Stimulated activated CD8-positive, alpha-beta memory T cell treated with anti-CD3 and anti-CD28 coated beads, Interleukin-4, amount 100 ng/mL, for 4 hours (primary cell): ENCODE measurements around the gene ANKIB1.
"Not testable (repeated sequence)": the region's sequence is repeated elsewhere in the genome, so short reads cannot be mapped to it uniquely, and the experiment has no call there.

Experiments
- DNase-seq, 2 donors: peaks; one replicate each; pipeline ENCODE4 v3.0.0-alpha.2; 2020; ENCODE audit warnings: low read depth in 2 of 2, low spot score in 1 of 2

Gene ANKIB1

DNA sequence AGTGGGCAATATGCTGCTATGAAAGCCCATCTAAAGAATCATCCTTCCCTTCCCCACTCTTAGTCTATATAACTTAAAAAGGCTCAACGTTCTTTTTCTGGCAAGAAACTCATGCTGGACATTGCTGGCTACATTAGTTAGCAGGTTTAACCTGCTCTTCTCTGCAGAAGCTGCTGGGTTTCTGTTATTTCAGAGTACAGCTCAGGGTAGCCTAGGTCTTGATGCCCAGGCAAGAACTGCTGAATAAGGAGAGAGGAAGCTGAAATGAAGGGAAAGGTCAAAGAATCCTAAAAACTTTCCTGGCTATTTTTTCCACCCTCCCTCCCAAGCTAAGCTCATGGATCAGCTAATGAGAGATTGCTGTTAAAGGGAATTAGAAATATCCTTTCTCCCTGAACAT is 79.4 kb downstream of the ANKIB1 start:
- DNase-seq: no peak

DNA sequence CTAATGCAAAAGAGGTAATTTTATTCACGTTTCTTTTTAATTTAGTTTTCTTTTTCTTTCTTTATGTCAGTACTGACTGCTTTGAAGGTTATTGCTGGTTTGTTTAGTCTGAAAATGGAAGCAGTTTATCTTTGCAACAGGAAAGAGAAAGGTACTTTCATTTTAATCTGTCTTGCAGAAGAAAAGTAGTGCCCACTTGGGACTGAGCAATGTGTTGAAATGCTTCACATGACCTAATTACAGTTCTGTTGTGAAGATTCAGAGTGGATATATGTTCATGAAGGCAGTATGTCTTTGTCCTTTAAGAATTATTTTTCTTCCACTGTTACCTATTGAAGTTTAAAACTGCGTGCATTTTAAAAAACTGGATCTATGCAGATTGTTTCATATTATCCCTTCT is 80.1 kb downstream of the ANKIB1 start:
- no peak for DNase-seq

DNA sequence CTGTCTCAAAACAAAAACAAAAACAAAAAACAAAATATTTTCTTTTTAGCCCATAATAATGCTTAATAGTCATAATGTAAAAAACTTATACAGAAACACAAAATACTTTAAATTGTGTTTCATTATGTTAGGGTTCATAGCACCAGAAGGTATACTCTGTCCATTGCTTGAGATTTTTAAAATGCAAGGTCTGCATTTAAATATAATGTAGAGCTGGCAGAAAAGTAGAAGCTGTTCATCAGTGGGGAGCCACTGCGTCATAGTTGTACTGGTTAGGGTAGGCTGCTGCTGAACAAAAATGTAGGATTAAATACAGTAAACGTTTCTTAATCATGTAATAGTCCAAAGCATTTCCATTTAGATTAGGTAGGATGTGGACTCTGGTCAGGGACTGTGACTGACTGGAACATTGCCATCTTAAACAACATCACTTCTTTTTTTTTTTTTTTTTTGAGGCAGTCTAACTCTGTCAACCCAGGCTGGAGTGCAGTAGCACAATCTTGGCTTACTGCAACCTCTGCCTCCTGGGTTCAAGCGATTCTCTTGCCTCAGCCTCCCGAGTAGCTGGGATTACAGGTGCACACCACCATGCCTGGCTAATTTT is 85.2 kb downstream of the ANKIB1 start:
- DNase-seq: no peak

DNA sequence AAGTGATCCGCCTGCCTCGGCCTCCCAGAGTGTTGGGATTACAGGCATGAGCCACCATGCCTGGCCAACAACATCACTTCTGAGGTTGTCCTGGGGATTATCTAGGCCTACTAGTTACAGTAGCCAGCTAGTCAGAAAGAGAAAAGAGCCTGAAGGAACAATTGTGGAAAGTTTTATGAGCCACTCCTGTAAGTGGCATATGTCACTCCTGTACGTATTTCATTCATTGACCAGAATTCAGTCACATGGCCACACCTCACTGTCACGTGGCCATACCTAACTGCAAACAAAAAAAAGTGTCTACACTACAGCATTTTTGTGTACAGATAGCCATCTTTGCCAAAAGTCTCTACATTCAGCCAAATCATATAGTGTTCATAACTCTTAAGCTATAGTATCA is 85.7 kb downstream of the ANKIB1 start:
- DNase-seq: no peak

DNA sequence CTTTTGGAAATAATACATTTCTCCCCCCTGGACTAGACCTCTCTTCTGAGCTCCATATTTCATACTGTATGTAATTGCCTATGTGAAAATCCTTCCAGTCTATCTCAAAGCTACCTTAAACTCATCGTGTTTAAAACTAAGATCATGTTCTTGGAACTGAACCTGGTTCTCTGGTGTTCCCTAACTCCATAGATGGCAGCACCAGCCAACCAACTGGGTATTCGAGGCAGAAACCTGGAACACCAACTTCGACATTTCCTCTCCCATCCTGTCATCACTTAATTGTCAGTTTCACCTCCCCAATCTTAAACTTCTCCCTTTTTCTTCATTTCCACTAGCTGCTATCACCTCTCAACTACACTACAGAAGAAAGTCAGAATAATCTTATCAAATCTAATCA is 87.0 kb downstream of the ANKIB1 start:
- no peak for DNase-seq

DNA sequence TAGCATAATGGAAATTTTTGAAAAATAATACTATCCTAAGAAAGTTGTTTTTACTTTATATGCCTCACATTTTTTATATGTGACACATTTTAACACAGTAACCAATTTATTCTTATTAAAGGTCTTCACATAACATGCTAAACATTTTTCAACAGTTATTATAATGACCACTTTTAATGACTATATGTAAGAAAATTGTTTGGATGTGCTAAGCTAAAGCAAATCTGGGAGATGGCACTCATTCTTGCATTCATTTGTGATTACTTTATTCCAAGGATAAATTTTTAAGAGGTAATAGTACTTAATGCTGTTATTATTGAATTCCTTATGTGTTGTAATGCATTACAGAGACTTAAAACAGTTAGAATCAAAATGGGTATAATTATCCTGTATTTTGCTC is 88.1 kb downstream of the ANKIB1 start:
- DNase-seq: no peak

DNA sequence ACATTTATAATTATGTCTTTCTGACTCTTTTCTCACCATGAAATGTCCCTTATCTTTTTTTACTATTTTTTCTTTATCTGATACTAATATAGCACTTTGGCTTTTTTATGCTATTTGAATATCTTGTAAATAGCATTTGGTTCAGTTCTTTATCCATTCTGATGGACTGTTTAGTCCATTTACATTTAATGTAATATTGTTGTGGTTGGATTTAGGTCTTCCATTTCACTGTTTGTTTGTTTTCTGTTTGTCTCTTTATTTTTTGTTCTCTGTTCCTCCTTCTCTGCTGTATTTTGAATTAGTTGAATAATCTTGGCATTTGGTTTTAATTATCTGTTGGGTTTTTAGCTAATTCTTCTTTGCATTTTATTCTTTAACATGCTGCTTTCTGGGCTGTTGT is 89.8 kb downstream of the ANKIB1 start:
- no peak for DNase-seq

DNA sequence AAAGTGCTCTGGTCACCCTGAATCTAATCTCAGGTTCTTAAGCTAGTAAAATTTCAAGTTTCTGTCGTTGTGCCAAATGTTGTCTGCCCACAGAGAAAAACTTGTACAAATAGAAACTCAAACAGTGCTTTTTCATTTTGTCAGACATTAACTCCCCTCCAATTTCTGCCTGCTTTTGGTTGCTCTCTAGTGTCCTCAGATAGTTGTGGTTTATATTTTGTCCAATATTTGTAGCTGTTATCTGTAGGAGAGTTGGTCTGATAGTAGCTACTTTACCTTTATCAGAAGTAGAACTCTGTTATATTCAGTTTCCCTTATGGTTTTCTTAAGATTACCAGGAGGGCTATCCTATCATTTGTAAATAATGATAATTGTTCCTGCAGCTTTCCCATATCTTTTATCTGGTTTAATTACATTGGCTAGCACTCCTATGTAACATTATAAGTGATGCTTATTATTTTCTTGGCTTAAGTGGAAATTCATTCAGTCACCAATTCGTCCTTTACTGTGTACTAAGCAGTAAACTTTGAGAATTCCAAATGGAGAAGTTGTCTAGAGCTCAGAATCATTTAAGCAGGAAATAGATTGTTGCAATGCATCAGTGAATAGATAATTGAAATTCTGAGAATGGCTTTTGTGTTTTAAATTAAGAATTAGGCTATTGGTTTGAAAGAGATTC is 91.0 kb downstream of the ANKIB1 start:
- no peak for DNase-seq

DNA sequence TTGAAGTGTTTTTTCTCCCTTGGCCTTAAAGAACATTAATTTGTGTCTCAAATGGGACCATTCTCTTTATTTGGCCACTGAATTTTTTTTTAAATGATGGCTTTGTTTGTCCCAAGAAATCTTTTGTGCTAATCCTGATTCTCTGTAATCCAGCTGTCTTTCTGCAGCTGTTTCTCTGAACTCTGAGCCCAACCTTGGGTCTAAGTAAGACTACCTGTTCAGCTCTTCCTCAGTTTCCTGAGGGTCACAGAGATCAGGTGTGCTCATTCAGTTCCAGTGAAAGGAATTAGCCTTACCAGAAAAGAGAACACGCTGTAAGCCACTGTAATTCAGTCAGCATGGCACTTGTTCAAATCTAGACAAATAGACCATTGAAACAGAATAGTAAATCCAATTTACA is 94.2 kb downstream of the ANKIB1 start:
- no peak for DNase-seq

DNA sequence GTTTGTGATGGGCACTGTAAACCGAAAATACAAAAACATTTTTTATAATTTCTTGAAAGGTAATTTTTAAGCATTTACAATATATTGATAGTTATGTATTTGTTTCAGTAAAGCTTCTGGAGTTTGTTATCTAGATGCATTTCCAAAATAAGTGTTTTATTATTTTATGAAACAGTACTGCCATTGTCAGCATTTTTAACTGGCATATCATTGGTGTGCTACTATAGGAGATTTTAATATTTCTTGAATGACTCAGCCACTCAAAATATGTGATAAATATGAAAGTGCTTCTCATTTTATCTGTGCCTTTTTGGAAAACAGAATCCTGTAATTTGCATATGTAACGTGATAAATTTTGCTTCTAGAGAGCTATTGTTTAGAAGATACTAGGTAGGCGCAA is 97.9 kb downstream of the ANKIB1 start:
- no peak for DNase-seq

DNA sequence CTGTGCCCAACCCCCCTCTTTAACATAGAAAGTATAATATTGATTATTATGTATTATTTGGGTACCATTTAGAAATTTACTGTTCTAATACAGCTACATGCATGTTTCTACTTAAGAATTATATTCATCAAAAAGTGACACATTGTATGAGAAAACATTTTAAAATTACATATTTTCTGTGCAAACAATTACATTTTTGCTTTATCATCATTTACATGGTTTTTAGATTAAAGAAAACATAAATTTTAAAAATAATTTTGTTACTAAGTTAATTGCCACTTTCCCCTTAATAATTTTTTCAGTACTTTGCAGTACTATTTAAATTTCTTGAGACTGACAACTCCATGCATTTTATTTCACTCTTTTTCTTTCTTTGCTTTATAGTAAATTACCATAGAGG is 106.2 kb downstream of the ANKIB1 start:
- DNase-seq: no peak

DNA sequence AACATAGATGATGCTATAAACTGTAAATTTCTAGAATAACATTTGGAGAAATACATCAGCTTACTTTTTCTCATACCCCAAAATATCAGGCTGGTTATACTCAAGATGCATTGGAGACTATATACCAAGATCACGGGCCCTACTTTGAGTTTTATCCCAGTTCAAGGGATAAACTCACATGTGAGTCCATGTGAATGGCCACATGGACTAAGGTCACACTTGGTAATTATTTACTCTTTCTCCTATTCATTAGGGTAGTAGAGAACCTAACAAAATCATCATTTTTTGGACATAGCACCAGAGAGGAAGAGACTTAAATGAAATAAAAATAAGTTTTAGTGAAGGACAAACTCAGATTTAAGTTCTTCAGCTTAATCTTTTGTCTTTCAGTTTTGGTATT is 108.4 kb downstream of the ANKIB1 start:
- DNase-seq: no peak

DNA sequence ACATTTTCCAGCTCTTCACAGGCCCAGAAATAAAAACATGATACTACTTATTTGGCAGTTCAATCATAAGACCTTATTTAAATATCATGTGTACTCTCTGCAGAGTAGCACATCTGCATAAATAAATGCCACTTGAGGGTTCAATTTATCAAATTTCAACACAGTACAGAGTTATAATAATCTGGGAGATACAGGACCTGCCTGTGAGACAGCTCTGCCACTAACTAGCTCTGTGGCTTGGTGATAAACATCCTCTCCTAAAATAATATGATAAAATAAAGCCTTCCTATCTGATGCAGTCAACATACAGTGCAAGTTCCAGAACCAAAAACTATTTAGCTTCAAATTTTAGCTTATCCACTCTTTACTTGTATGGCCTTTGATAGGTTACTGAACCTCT is 110.6 kb downstream of the ANKIB1 start:
- DNase-seq: no peak

DNA sequence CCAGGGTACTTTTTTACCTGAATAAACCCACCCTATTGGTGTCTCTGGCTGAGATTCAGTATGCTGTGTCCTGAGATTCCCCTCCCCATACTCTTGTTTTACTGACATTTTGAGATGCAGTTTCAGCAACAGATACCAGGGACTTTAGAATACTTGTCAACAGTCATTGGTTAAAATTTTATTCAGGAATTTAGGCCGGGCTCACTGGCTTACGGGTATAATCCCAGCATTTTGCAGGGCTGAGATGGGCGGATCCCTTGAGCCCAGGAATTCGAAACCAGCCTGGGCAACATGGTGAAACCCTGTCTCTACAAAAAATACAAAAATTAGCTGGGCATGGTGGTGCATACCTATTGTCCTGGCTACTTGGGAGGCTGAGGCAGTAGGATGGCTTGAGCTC is 111.5 kb downstream of the ANKIB1 start:
- DNase-seq: no peak

DNA sequence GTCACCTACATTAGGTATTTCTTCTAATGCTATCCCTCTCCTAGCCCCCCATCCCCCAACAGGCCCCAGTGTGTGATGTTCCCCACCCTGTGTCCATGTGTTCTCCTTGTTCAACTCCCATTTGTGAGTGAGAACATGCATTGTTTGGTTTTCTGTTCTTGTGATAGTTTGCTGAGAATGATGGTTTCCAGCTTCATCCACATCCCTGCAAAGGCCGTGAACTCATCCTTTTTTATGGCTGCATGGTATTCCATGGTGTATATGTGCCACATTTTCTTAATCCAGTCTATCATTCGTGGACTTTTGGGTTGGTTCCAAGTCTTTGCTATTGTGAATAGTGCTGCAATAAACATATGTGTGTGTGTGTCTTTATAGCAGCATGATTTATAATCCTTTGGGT is 113.4 kb downstream of the ANKIB1 start:
- not testable (repeated sequence) for DNase-seq

DNA sequence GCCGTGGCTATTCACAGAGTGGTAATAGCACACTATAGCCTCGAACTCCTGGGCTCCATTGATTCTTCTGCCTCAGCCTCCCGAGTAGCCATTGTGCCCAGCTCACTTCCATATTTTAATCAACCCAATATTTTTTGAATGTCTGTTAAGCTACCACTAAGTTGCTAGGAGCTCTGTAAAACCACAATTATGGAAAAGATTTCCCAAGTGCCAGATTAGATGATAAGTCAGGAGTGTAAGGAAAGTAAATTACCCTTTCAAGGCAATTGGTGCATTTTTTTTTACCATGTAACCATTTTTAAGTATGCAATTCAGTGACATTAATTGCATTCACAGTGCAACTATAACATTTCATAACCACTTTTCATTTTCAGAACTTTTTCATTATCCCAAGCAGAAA is 114.0 kb downstream of the ANKIB1 start:
- no peak for DNase-seq

DNA sequence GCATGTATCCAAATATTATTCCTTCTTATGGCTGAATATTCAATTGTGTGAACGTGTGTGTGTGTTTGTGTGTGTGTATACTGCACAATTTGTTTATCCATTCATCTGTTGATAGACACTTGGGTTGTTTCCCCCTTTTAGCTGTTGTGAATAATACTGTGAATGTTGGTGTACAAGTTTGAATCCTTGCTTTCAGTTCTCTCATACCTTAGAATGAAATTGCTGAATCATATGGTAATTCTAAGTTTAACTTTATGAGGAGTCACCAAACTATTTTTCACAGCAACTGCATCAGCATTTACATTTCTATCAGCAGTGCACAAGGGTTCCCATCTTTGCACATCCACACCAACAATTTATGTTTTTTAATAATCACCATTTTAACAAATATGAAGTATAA is 114.6 kb downstream of the ANKIB1 start:
- DNase-seq: no peak

DNA sequence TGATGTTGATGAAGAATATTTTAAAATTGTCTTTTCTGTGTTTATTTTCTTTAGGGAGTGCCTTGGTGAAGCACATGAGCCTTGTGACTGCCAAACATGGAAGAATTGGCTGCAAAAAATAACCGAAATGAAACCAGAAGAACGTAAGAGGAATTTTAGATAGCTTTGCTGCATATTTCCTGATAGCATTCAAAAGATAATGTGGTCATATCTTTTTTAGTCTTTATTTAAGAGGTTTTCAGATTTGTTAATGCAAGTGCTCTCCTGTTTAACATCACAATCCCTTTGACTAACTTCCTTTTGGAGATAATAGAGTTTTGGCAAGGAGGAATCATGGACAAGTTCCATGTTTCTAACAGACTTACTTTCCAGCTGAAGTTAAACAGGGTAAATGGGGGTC is 116.4 kb downstream of the ANKIB1 start:
- no peak for DNase-seq

DNA sequence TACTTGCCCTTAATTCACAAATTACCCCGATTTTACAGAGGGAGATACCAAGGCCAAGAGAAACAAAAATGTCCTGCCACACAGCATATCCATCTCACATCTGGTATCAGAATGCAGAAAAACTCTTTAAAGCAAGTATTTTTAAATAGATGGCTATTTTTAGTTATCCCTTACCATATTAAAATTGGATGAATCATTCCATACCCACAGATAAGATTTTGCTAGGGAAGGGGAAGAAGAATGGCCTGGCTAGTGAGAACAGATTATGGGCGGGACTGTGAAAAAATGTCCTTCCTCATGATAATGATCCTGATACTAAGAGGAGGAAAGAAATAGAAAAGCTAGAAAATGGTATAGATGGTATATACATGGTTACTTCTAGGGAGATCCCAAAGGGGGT is 121.0 kb downstream of the ANKIB1 start:
- DNase-seq: no peak

DNA sequence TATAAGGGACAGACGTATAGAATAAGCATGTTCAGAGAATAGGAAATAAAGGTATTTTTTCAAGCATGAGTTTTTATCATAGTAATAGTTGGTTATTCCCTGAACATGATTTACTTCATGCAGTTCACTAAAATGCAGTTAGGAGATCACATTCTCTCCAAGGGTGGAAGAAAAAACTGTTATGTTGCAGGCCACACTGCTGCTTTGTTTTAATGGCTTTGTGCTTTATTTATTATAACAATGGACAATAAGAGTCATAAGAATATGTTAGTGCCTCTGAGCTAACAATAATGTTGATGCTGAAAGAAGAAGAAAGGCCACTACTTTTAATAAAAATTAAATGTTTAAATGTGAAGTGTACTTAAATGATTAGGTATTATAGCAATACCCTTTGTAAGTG is 123.0 kb downstream of the ANKIB1 start:
- no peak for DNase-seq

DNA sequence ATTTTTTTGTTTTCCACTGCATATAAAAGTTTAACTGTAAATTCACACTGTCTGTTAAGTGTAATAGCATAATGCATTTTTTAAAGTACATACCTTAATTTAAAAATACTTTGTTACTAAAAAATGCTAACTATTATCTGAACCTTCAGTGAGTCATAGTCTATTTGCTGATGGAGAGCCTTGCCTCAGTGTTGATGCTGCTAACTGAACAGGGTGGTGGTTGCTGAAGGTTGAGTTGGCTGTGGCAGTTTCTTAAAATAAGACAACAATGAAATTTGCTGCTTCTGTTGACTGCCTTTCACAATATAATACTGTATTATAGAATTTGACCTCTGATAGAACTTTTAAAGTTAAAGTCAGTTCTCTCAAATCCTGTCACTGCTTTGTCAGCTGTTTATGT is 129.2 kb downstream of the ANKIB1 start:
- no peak for DNase-seq

DNA sequence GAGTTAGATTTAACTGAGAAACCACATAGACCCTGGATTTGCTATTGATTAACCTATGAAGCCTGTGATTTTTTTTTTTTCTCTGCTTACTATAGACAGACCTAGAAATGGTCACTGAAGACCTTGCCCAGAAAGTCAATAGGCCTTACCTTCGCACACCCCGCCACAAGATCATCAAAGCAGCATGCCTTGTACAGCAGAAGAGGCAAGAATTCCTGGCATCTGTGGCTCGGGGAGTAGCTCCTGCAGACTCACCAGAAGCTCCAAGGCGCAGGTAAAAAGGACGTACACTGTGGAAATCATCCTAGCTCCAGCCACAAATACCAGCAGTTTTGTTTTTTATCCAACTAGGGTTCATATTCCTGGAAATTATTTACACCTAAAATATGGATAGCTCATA is 145.3 kb downstream of the ANKIB1 start:
- DNase-seq: no peak

DNA sequence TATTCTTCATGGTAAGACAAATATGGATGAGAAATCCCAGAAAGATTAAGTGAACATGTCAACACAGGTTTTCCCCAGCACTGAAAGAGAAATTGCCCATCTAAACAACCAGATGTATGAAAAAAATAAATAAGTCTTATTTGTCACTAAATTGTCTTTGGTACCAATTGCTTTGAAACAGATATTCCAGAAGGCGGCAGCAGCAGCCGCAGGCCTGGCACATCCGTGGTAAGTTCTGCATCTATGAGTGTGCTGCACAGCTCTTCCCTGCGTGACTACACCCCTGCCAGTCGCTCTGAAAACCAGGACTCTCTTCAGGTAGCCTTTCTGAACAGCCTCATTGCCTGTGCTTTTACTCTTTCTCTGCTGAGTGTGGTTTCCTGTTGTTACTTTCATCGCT is 151.8 kb downstream of the ANKIB1 start:
- DNase-seq: no peak
